ENCODE data around the gene FAM90A1. TPM values are rescaled to one million over a fixed set of nuclear protein-coding genes. Genes with fewer than 3 reads are reported as not detected.
"Not testable (repeated sequence)": the region's sequence is repeated elsewhere in the genome, so short reads cannot be mapped to it uniquely, and the experiment has no call there.

Gene FAM90A1
- total RNA-seq (2021; fragmentation: NEBNext Ultra II Directional; extraction: Animal tissue kit (Norgen Biotek cat#: 25700)): under 1 TPM in 4 of 6 experiments, not detected in 2; 0.25 to 0.66 (median 0.31) TPM
- long read RNA-seq: 0 reads

- Mint-ChIP-seq H3K4me1 (ENCODE audit: low read depth) (peaks cover 24% of the 10 kb centered on the region), H3K4me3 (peak within 1 kb of the TSS; percentile 83), H3K9me3 (peaks cover 21% of the 10 kb centered on the region), H3K27ac (peak within 1 kb of the TSS; percentile 59; the same call in 1 of the 2 replicates)
- not testable (repeated sequence) for DNase-seq; H3K27me3 Mint-ChIP-seq (ENCODE audit: insufficient read depth); H3K36me3 Mint-ChIP-seq (ENCODE audit: low read depth)
Observed at GRCh38 chr12:8226992-8227731, at the start of gene FAM90A1. Gene FAM90A1 (minus strand): TSS chr12:8227618. CDS start chr12:8224832, 2,786 bp downstream.

GRCh38 chr12:8276397-8276796, 49.0 kb upstream of the FAM90A1 start:
- H3K27me3 Mint-ChIP-seq (ENCODE audit: insufficient read depth): peaks cover 12% of the 10 kb centered on the region
- H3K9me3 Mint-ChIP-seq; H3K4me3 Mint-ChIP-seq; H3K4me1 Mint-ChIP-seq (ENCODE audit: low read depth); H3K27ac Mint-ChIP-seq; H3K36me3 Mint-ChIP-seq (ENCODE audit: low read depth); DNase-seq: not testable (repeated sequence)

- H3K27me3 Mint-ChIP-seq (ENCODE audit: insufficient read depth); H3K9me3 Mint-ChIP-seq; H3K36me3 Mint-ChIP-seq (ENCODE audit: low read depth); DNase-seq; H3K27ac Mint-ChIP-seq; H3K4me3 Mint-ChIP-seq; H3K4me1 Mint-ChIP-seq (ENCODE audit: low read depth): not testable (repeated sequence)
Observed at GRCh38 chr12:8266706-8267105, 39.3 kb upstream of the FAM90A1 start.

- not testable (repeated sequence) for H3K4me3 Mint-ChIP-seq; H3K9me3 Mint-ChIP-seq; H3K4me1 Mint-ChIP-seq (ENCODE audit: low read depth); H3K36me3 Mint-ChIP-seq (ENCODE audit: low read depth); H3K27me3 Mint-ChIP-seq (ENCODE audit: insufficient read depth); DNase-seq; H3K27ac Mint-ChIP-seq
Observed at GRCh38 chr12:8264236-8264635, 36.8 kb upstream of the FAM90A1 start.

GRCh38 chr12:8261111-8261554, 33.7 kb upstream of the FAM90A1 start:
- not testable (repeated sequence) for H3K27ac Mint-ChIP-seq; H3K4me3 Mint-ChIP-seq; DNase-seq; H3K4me1 Mint-ChIP-seq (ENCODE audit: low read depth); H3K36me3 Mint-ChIP-seq (ENCODE audit: low read depth); H3K9me3 Mint-ChIP-seq
- H3K27me3 Mint-ChIP-seq (ENCODE audit: insufficient read depth): peaks cover 19% of the 10 kb centered on the region

GRCh38 chr12:8256356-8256755, 28.9 kb upstream of the FAM90A1 start:
- H3K4me3 Mint-ChIP-seq; H3K9me3 Mint-ChIP-seq; DNase-seq; H3K27ac Mint-ChIP-seq; H3K4me1 Mint-ChIP-seq (ENCODE audit: low read depth); H3K36me3 Mint-ChIP-seq (ENCODE audit: low read depth): not testable (repeated sequence)
- peaks cover 19% of the 10 kb centered on the region for H3K27me3 Mint-ChIP-seq (ENCODE audit: insufficient read depth)

GRCh38 chr12:8254705-8255104, 27.3 kb upstream of the FAM90A1 start:
- peaks cover 15% of the 10 kb centered on the region for H3K27me3 Mint-ChIP-seq (ENCODE audit: insufficient read depth)
- H3K4me3 Mint-ChIP-seq; H3K4me1 Mint-ChIP-seq (ENCODE audit: low read depth); H3K9me3 Mint-ChIP-seq; H3K27ac Mint-ChIP-seq; DNase-seq; H3K36me3 Mint-ChIP-seq (ENCODE audit: low read depth): not testable (repeated sequence)

- not testable (repeated sequence) for DNase-seq, H3K9me3 Mint-ChIP-seq
Observed at GRCh38 chr12:8252056-8252818, 24.8 kb upstream of the FAM90A1 start.

GRCh38 chr12:8251616-8252015, 24.2 kb upstream of the FAM90A1 start:
- not testable (repeated sequence) for H3K4me3 Mint-ChIP-seq; H3K36me3 Mint-ChIP-seq (ENCODE audit: low read depth); H3K9me3 Mint-ChIP-seq; H3K4me1 Mint-ChIP-seq (ENCODE audit: low read depth); DNase-seq; H3K27ac Mint-ChIP-seq; H3K27me3 Mint-ChIP-seq (ENCODE audit: insufficient read depth)

More at GRCh38 chr12:8252056-8252818, 24.8 kb upstream of the FAM90A1 start:
- H3K4me1 Mint-ChIP-seq (ENCODE audit: low read depth); H3K4me3 Mint-ChIP-seq; H3K27me3 Mint-ChIP-seq (ENCODE audit: insufficient read depth); H3K27ac Mint-ChIP-seq; H3K36me3 Mint-ChIP-seq (ENCODE audit: low read depth): not testable (repeated sequence)

- H3K27me3 Mint-ChIP-seq (ENCODE audit: insufficient read depth); H3K36me3 Mint-ChIP-seq (ENCODE audit: low read depth); H3K9me3 Mint-ChIP-seq; H3K4me3 Mint-ChIP-seq: not testable (repeated sequence)
- peaks cover 23% of the 10 kb centered on the region for H3K4me1 Mint-ChIP-seq (ENCODE audit: low read depth)
- H3K27ac Mint-ChIP-seq: peak overlapping the region; percentile 68
- DNase-seq: peak; percentile 77
Observed at GRCh38 chr12:8246941-8247535, 19.6 kb upstream of the FAM90A1 start.

- not testable (repeated sequence) for H3K9me3 Mint-ChIP-seq; DNase-seq; H3K27me3 Mint-ChIP-seq (ENCODE audit: insufficient read depth); H3K36me3 Mint-ChIP-seq (ENCODE audit: low read depth)
- peak overlapping the region; percentile 95 for H3K4me3 Mint-ChIP-seq
- peaks cover 39% of the 10 kb centered on the region for H3K4me1 Mint-ChIP-seq (ENCODE audit: low read depth)
- H3K27ac Mint-ChIP-seq: peak overlapping the region; percentile 99
Observed at GRCh38 chr12:8243682-8244161, 16.3 kb upstream of the FAM90A1 start.

GRCh38 chr12:8242880-8243681, 15.7 kb upstream of the FAM90A1 start:
- H3K36me3 Mint-ChIP-seq (ENCODE audit: low read depth); H3K9me3 Mint-ChIP-seq; H3K27me3 Mint-ChIP-seq (ENCODE audit: insufficient read depth): not testable (repeated sequence)
- H3K4me3 Mint-ChIP-seq: peak overlapping the region; percentile 95
- peaks cover 39% of the 10 kb centered on the region for H3K4me1 Mint-ChIP-seq (ENCODE audit: low read depth)
- peak overlapping the region; percentile 99 for H3K27ac Mint-ChIP-seq
- DNase-seq: peak; percentile 99

GRCh38 chr12:8242622-8242879, 15.1 kb upstream of the FAM90A1 start:
- not testable (repeated sequence) for H3K27me3 Mint-ChIP-seq (ENCODE audit: insufficient read depth); H3K9me3 Mint-ChIP-seq; DNase-seq; H3K36me3 Mint-ChIP-seq (ENCODE audit: low read depth)
- H3K4me1 Mint-ChIP-seq (ENCODE audit: low read depth): peaks cover 39% of the 10 kb centered on the region
- peak overlapping the region; percentile 99 for H3K27ac Mint-ChIP-seq
- H3K4me3 Mint-ChIP-seq: peak overlapping the region; percentile 95

Data from HFFc6 (cell line).